ENCODE data around the gene TMTC1.

TMTC1 gene

GRCh38 chr12:29780084-29780483 is 3.7 kb downstream of the TMTC1 start:
- no peak overlapping the region for H3K27ac ChIP-seq (ENCODE audit: low read length)
- no peaks in the 10 kb centered on the region for H3K27me3 ChIP-seq (ENCODE audit: control insufficient read depth, insufficient read depth, low read length)
- DNase-seq (ENCODE audit: low read depth, low spot score): no peak
- H3K36me3 ChIP-seq (ENCODE audit: control insufficient read depth, insufficient read depth, low read length): no peaks in the 10 kb centered on the region
- H3K4me3 ChIP-seq (ENCODE audit: low read length): no peak overlapping the region
- 0 out of 2 replicates have a peak, but pooled peaks cover 1% of the 10 kb centered on the region for H3K9me3 ChIP-seq (ENCODE audit: control insufficient read depth, insufficient read depth, low read length)
- H3K4me1 ChIP-seq (ENCODE audit: control insufficient read depth, insufficient read depth, low read length): no peaks in the 10 kb centered on the region

GRCh38 chr12:29778531-29778930 is 5.2 kb downstream of the TMTC1 start:
- Histone ChIP-seq H3K4me1 (ENCODE audit: control insufficient read depth, insufficient read depth, low read length) (no peaks in the 10 kb centered on the region), H3K4me3 (ENCODE audit: low read length) (no peak overlapping the region), H3K36me3 (ENCODE audit: control insufficient read depth, insufficient read depth, low read length) (no peaks in the 10 kb centered on the region), H3K9me3 (ENCODE audit: control insufficient read depth, insufficient read depth, low read length) (0 out of 2 replicates have a peak, but pooled peaks cover 1% of the 10 kb centered on the region), H3K27ac (ENCODE audit: low read length) (no peak overlapping the region), H3K27me3 (ENCODE audit: control insufficient read depth, insufficient read depth, low read length) (no peaks in the 10 kb centered on the region)
- DNase-seq (ENCODE audit: low read depth, low spot score): no peak

- WGBS (ENCODE audit: insufficient coverage, insufficient read length): no CpG with 5 or more reads among the region's 2 CpGs
- Histone ChIP-seq H3K27me3 (ENCODE audit: control insufficient read depth, insufficient read depth, low read length) (no peaks in the 10 kb centered on the region), H3K4me1 (ENCODE audit: control insufficient read depth, insufficient read depth, low read length) (no peaks in the 10 kb centered on the region; the same call in 1 of the 2 replicates), H3K36me3 (ENCODE audit: control insufficient read depth, insufficient read depth, low read length) (no peaks in the 10 kb centered on the region), H3K4me3 (ENCODE audit: low read length) (no peak overlapping the region), H3K9me3 (ENCODE audit: control insufficient read depth, insufficient read depth, low read length) (0 out of 2 replicates have a peak, but pooled peaks cover 1% of the 10 kb centered on the region), H3K27ac (ENCODE audit: low read length) (no peak overlapping the region)
- no peak for DNase-seq (ENCODE audit: low read depth, low spot score)
These were observed 10.7 kb downstream of the TMTC1 start for GRCh38 chr12:29773076-29773475.

GRCh38 chr12:29771786-29772185 is 12.0 kb downstream of the TMTC1 start:
- no peaks in the 10 kb centered on the region for H3K36me3 ChIP-seq (ENCODE audit: control insufficient read depth, insufficient read depth, low read length)

GRCh38 chr12:29771165-29771564 is 12.6 kb downstream of the TMTC1 start:
- WGBS (ENCODE audit: insufficient coverage, insufficient read length): no CpG with 5 or more reads among the region's 3 CpGs
- Histone ChIP-seq H3K36me3 (ENCODE audit: control insufficient read depth, insufficient read depth, low read length) (no peaks in the 10 kb centered on the region), H3K4me3 (ENCODE audit: low read length) (no peak overlapping the region), H3K27me3 (ENCODE audit: control insufficient read depth, insufficient read depth, low read length) (no peaks in the 10 kb centered on the region), H3K27ac (ENCODE audit: low read length) (no peak overlapping the region), H3K9me3 (ENCODE audit: control insufficient read depth, insufficient read depth, low read length) (0 out of 2 replicates have a peak, but pooled peaks cover 1% of the 10 kb centered on the region), H3K4me1 (ENCODE audit: control insufficient read depth, insufficient read depth, low read length) (no peaks in the 10 kb centered on the region; the same call in 1 of the 2 replicates)
- DNase-seq (ENCODE audit: low read depth, low spot score): no peak

More at GRCh38 chr12:29771786-29772185, 12.0 kb downstream of the TMTC1 start:
- Histone ChIP-seq H3K9me3 (ENCODE audit: control insufficient read depth, insufficient read depth, low read length) (0 out of 2 replicates have a peak, but pooled peaks cover 1% of the 10 kb centered on the region), H3K4me3 (ENCODE audit: low read length) (no peak overlapping the region), H3K4me1 (ENCODE audit: control insufficient read depth, insufficient read depth, low read length) (no peaks in the 10 kb centered on the region; the same call in 1 of the 2 replicates), H3K27ac (ENCODE audit: low read length) (no peak overlapping the region), H3K27me3 (ENCODE audit: control insufficient read depth, insufficient read depth, low read length) (no peaks in the 10 kb centered on the region)
- DNase-seq (ENCODE audit: low read depth, low spot score): no peak

- no peaks in the 10 kb centered on the region; the same call in 1 of the 2 replicates for H3K4me1 ChIP-seq (ENCODE audit: control insufficient read depth, insufficient read depth, low read length)
- H3K9me3 ChIP-seq (ENCODE audit: control insufficient read depth, insufficient read depth, low read length): no peaks in the 10 kb centered on the region
- no peak overlapping the region for H3K4me3 ChIP-seq (ENCODE audit: low read length)
- DNase-seq (ENCODE audit: low read depth, low spot score): no peak
- no peaks in the 10 kb centered on the region for H3K36me3 ChIP-seq (ENCODE audit: control insufficient read depth, insufficient read depth, low read length)
- no CpG with 5 or more reads among the region's 4 CpGs for WGBS (ENCODE audit: insufficient coverage, insufficient read length)
- H3K27me3 ChIP-seq (ENCODE audit: control insufficient read depth, insufficient read depth, low read length): no peaks in the 10 kb centered on the region
- H3K27ac ChIP-seq (ENCODE audit: low read length): no peak overlapping the region
These were observed 14.4 kb downstream of the TMTC1 start for GRCh38 chr12:29769162-29769858.

GRCh38 chr12:29768372-29768771 is 15.4 kb downstream of the TMTC1 start:
- Histone ChIP-seq H3K4me1 (ENCODE audit: control insufficient read depth, insufficient read depth, low read length) (no peaks in the 10 kb centered on the region; the same call in 1 of the 2 replicates), H3K9me3 (ENCODE audit: control insufficient read depth, insufficient read depth, low read length) (no peaks in the 10 kb centered on the region), H3K27me3 (ENCODE audit: control insufficient read depth, insufficient read depth, low read length) (no peaks in the 10 kb centered on the region), H3K36me3 (ENCODE audit: control insufficient read depth, insufficient read depth, low read length) (no peaks in the 10 kb centered on the region), H3K4me3 (ENCODE audit: low read length) (no peak overlapping the region), H3K27ac (ENCODE audit: low read length) (no peak overlapping the region)
- no CpG with 5 or more reads among the region's 2 CpGs for WGBS (ENCODE audit: insufficient coverage, insufficient read length)
- no peak for DNase-seq (ENCODE audit: low read depth, low spot score)

GRCh38 chr12:29763301-29763683 is 20.4 kb downstream of the TMTC1 start:
- Histone ChIP-seq H3K4me1 (ENCODE audit: control insufficient read depth, insufficient read depth, low read length) (no peaks in the 10 kb centered on the region), H3K4me3 (ENCODE audit: low read length) (no peak overlapping the region)
- no peak for DNase-seq (ENCODE audit: low read depth, low spot score)

GRCh38 chr12:29762637-29763300 is 21.0 kb downstream of the TMTC1 start:
- no CpG with 5 or more reads among the region's 7 CpGs for WGBS (ENCODE audit: insufficient coverage, insufficient read length)
- H3K4me3 ChIP-seq (ENCODE audit: low read length): no peak overlapping the region
- no peaks in the 10 kb centered on the region for H3K9me3 ChIP-seq (ENCODE audit: control insufficient read depth, insufficient read depth, low read length)
- no peak overlapping the region for H3K27ac ChIP-seq (ENCODE audit: low read length)
- no peaks in the 10 kb centered on the region for H3K36me3 ChIP-seq (ENCODE audit: control insufficient read depth, insufficient read depth, low read length)
- H3K4me1 ChIP-seq (ENCODE audit: control insufficient read depth, insufficient read depth, low read length): no peaks in the 10 kb centered on the region
- no peaks in the 10 kb centered on the region for H3K27me3 ChIP-seq (ENCODE audit: control insufficient read depth, insufficient read depth, low read length)
- DNase-seq (ENCODE audit: low read depth, low spot score): no peak

More at GRCh38 chr12:29763301-29763683, 20.4 kb downstream of the TMTC1 start:
- Histone ChIP-seq H3K9me3 (ENCODE audit: control insufficient read depth, insufficient read depth, low read length) (no peaks in the 10 kb centered on the region), H3K27ac (ENCODE audit: low read length) (no peak overlapping the region), H3K27me3 (ENCODE audit: control insufficient read depth, insufficient read depth, low read length) (no peaks in the 10 kb centered on the region), H3K36me3 (ENCODE audit: control insufficient read depth, insufficient read depth, low read length) (no peaks in the 10 kb centered on the region)

GRCh38 chr12:29759950-29760349 is 23.8 kb downstream of the TMTC1 start:
- no peak overlapping the region for H3K27ac ChIP-seq (ENCODE audit: low read length)
- no peaks in the 10 kb centered on the region for H3K36me3 ChIP-seq (ENCODE audit: control insufficient read depth, insufficient read depth, low read length)
- no peaks in the 10 kb centered on the region for H3K4me1 ChIP-seq (ENCODE audit: control insufficient read depth, insufficient read depth, low read length)
- no peak overlapping the region for H3K4me3 ChIP-seq (ENCODE audit: low read length)
- WGBS (ENCODE audit: insufficient coverage, insufficient read length): no CpG with 5 or more reads among the region's 2 CpGs
- no peaks in the 10 kb centered on the region for H3K27me3 ChIP-seq (ENCODE audit: control insufficient read depth, insufficient read depth, low read length)
- H3K9me3 ChIP-seq (ENCODE audit: control insufficient read depth, insufficient read depth, low read length): no peaks in the 10 kb centered on the region
- DNase-seq (ENCODE audit: low read depth, low spot score): no peak
